Left lung (tissue), 10 donors: ENCODE results near the gene SECISBP2. TPM values are rescaled to one million over a fixed set of nuclear protein-coding genes. Genes with fewer than 3 reads are reported as not detected.
"Not testable (repeated sequence)": the region's sequence is repeated elsewhere in the genome, so short reads cannot be mapped to it uniquely, and the experiment has no call there.

ENCODE experiments used
- ATAC-seq: fragments of 200-7000 bp; cut with Tn5 transposase; one replicate; pipeline ENCODE4 v1.9.1; 2020; ENCODE audit warnings: moderate library complexity
- DNase-seq, 4 donors: peaks; one replicate each; pipeline ENCODE4 v3.0.0-alpha.2; 2013 to 2020
- H3K27ac ChIP-seq, 2 donors: fragments of 200-600 bp; sonication (generic) in 1 of 2; one replicate each; pipeline versions ENCODE4 v1.5.0 to v1.8.0; 2020 to 2021
- H3K27me3 ChIP-seq, 2 donors: fragments of 200-600 bp; sonication (generic) in 1 of 2; one replicate each; pipeline versions ENCODE4 v1.5.0 to v1.8.0; 2020 to 2021
- H3K36me3 ChIP-seq, 2 donors: fragments of 200-600 bp; sonication (generic) in 1 of 2; one replicate each; pipeline versions ENCODE4 v1.5.0 to v1.8.0; 2020 to 2021
- H3K4me1 ChIP-seq, 2 donors: fragments of 200-600 bp; one replicate each; pipeline ENCODE4 v1.8.0; 2021
- H3K4me3 ChIP-seq, 2 donors: fragments of 200-600 bp; sonication (generic) in 1 of 2; one replicate each; pipeline versions ENCODE4 v1.5.0 to v1.8.0; 2020 to 2021; ENCODE audit warnings: mild to moderate bottlenecking in 1 of 2
- H3K9me3 ChIP-seq, 2 donors: fragments of 200-600 bp; sonication (generic) in 1 of 2; one replicate each; pipeline versions ENCODE4 v1.5.0 to v1.8.0; 2020 to 2021
- intact Hi-C, 2 donors: fragments of 100-400 bp; cut with DNase I; formaldehyde crosslinking; loops; one replicate each; pipeline versions ENCODE4 v1.11.2 to v1.14.2; 2022
- polyA plus RNA-seq, 6 donors: library from polyadenylated mRNA; unstranded; fragments of 120-200 nt; gene quantifications; one replicate each; pipeline ENCODE4 v1.2.1, GENCODE V29; 2013; ENCODE audit not compliant: insufficient read length in 6 of 6
- total RNA-seq, 2 donors: library from RNA; stranded (reverse); fragmentation: NEBNext Ultra II Directional; extraction: Animal tissue kit (Norgen Biotek cat#: 25700); gene quantifications; one replicate each; pipeline ENCODE4 v1.2.1, GENCODE V29; 2021
- TF ChIP-seq, protein P1 (sequence below), 2 donors: fragments of 200-600 bp; sonication (generic) in 1 of 2; IDR thresholded peaks; one replicate each; pipeline versions ENCODE4 v1.5.0 to v1.8.0; 2021; ENCODE audit warnings: antibody characterized with exemption in 2 of 2
- donor health status: DM: no; HTN: yes; CAD: no.
- donor health status: DM: no; HTN: no; CAD: no.

Gene SECISBP2
- total and polyA plus RNA-seq, 8 donors: 31.4 to 92.8 (median 89.3) TPM

DNA sequence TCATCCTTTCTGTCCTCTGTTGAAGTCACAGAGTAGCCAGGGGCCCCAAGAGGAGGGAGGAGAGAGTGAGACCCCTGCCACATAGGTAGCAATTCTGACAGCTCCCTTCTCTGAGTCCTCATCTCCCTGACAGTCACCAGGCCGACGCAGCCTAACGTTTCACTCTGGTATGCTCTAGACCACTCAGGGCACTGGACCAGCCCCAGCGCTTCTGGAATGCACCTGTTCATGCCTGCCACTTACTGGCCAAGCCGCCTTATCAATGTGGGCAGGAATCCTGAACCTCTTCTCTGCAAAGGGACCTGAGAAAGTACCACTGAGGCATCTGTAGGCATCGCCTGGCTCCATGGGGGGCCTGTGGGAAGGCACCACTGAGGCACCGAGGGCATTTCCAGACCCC is 50.2 kb downstream of the SECISBP2 start:
- ATAC-seq (no peak), DNase-seq (no peak)
- Histone ChIP-seq H3K27ac (no peak overlapping the region), H3K36me3 (peaks cover 0 to 7% of the 10 kb centered on the region in 2 donors), H3K27me3 (no peaks in the 10 kb centered on the region), H3K4me1 (no peaks in the 10 kb centered on the region), H3K4me3 (no peak overlapping the region), H3K9me3 (no peaks in the 10 kb centered on the region)
- TF ChIP-seq, protein P1, sequence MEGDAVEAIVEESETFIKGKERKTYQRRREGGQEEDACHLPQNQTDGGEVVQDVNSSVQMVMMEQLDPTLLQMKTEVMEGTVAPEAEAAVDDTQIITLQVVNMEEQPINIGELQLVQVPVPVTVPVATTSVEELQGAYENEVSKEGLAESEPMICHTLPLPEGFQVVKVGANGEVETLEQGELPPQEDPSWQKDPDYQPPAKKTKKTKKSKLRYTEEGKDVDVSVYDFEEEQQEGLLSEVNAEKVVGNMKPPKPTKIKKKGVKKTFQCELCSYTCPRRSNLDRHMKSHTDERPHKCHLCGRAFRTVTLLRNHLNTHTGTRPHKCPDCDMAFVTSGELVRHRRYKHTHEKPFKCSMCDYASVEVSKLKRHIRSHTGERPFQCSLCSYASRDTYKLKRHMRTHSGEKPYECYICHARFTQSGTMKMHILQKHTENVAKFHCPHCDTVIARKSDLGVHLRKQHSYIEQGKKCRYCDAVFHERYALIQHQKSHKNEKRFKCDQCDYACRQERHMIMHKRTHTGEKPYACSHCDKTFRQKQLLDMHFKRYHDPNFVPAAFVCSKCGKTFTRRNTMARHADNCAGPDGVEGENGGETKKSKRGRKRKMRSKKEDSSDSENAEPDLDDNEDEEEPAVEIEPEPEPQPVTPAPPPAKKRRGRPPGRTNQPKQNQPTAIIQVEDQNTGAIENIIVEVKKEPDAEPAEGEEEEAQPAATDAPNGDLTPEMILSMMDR (IDR thresholded peaks at IDR 0.05): no peak
- intact Hi-C loops: no loop called here

DNA sequence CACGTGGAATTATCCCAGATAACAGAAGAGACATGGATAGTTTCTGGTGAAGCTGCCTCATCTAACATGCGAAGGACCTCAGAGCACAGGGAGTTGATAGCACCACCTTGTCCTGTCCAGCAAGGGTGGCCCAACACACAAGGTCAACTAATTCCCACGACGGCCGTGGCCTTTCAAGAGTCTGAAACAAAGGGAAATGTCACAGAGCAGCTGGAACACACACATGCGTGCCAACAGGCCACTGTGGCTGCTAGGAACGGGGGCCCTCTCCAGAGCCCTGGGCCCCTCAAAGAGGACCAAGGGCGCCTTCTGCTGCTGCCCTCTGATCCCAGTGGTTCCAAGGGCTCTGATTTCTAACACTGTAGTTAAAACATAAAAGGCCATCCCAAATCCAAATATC is 50.7 kb downstream of the SECISBP2 start:
- TF ChIP-seq, protein P1 (IDR thresholded peaks at IDR 0.05): no peak

DNA sequence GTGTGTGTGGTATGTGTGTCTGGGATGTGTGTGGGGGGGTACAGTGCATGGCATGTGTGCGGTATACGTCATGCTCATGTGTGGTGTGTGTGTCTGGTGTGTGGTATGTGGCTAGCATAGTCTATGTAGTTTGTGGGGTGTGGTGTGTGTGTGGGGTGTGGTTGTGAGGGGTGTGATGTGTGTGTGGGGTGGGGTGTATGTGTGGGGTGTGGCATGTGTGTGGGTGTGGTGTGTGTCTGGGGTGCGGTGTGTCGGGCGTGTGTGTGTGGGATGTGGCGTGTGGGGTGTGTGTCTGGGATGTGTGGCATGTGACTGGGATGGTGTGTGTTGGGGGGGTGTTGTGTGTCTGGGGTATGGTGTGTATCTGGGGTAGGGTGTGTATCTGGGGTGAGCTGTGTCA is 52.3 kb downstream of the SECISBP2 start:
- Histone ChIP-seq H3K27ac (no peak overlapping the region), H3K9me3 (no peaks in the 10 kb centered on the region), H3K36me3 (no peaks in the 10 kb centered on the region), H3K27me3 (no peaks in the 10 kb centered on the region), H3K4me1 (peaks cover 0 to 6% of the 10 kb centered on the region in 2 donors), H3K4me3 (no peak overlapping the region)
- DNase-seq: no peak
- no peak for ATAC-seq
- TF ChIP-seq, protein P1 (IDR thresholded peaks at IDR 0.05): no peak
- intact Hi-C loops: no loop called here

More for the DNA sequence above, 50.7 kb downstream of the SECISBP2 start:
- DNase-seq (no peak), ATAC-seq (no peak)
- intact Hi-C loops: no loop called here
- Histone ChIP-seq H3K4me1 (no peaks in the 10 kb centered on the region), H3K36me3 (peaks cover 0 to 3% of the 10 kb centered on the region in 2 donors), H3K27ac (no peak overlapping the region), H3K27me3 (no peaks in the 10 kb centered on the region), H3K9me3 (no peaks in the 10 kb centered on the region), H3K4me3 (no peak overlapping the region)

DNA sequence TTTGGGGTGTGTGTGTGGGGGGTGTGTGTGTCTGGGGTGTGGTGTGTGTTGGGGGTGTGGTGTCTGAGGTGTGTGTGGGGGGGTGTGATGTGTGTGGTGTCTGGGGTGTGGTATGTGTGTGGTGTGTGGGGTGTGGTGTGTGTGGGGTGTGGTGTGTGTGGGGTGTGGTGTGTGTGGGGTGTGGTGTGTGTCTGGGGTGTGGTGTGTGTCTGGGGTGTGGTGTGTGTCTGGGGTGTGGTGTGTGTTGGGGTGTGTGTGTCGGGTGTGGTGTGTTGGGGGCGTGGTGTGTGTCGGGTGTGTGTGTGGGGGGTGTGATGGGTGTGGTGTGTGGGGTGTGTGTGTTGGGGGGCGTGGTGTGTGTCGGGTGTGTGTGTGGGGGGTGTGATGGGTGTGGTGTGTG is 53.5 kb downstream of the SECISBP2 start:
- intact Hi-C loops, H3K36me3 ChIP-seq, ATAC-seq: not testable (repeated sequence)

DNA sequence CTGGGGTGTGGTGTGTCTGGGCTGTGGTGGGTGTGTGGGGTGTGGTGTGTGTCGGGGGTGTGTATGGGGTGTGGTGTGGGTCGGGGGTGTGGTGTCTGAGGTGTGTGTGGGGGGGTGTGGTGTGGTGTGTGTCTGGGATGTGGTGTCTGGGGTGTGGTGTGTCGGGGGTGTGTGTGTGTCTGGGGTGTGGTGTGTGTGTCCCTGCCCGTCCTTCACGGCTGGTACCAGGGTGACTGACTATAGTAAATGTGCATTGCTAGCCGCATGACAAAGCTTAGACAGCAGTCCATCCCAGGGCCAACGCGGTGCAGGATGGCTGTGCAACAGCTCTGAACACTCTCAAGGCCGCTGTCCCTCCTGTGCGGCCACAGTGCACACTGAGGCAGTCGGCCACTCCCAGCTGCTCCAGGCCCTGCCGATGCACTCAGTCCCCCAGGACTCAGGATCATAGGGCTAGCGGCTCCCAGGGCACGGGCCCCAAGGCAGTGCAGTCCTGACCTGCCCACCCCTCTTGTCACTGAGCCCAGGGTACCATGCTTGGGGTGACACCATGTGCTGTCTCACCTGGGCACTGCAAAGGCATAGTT is 54.0 kb downstream of the SECISBP2 start:
- no peak for ATAC-seq
- no peak for DNase-seq
- intact Hi-C loops: no loop called here

More for the DNA sequence above, 53.5 kb downstream of the SECISBP2 start:
- DNase-seq, H3K27ac ChIP-seq, H3K9me3 ChIP-seq, H3K4me1 ChIP-seq, H3K27me3 ChIP-seq, H3K4me3 ChIP-seq: not testable (repeated sequence)

More for the DNA sequence above, 54.0 kb downstream of the SECISBP2 start:
- peaks cover 0 to 6% of the 10 kb centered on the region in 2 donors for H3K4me1 ChIP-seq
- no peak overlapping the region for H3K27ac ChIP-seq
- no peak overlapping the region for H3K4me3 ChIP-seq
- no peaks in the 10 kb centered on the region for H3K27me3 ChIP-seq
- H3K9me3 ChIP-seq: no peaks in the 10 kb centered on the region
- TF ChIP-seq, protein P1 (IDR thresholded peaks at IDR 0.05): no peak
- H3K36me3 ChIP-seq: peaks cover 0 to 9% of the 10 kb centered on the region in 2 donors
